HG03039 (cell line): ENCODE data around the gene OCA2.
"Not testable (repeated sequence)": the region's sequence is repeated elsewhere in the genome, so short reads cannot be mapped to it uniquely, and the experiment has no call there.

ENCODE experiments used
- ATAC-seq: cut with Tn5 transposase; IDR thresholded peaks from one replicate; pipeline ENCODE4 v1.9.1; 2021; ENCODE audit warnings: mild to moderate bottlenecking, moderate library complexity; ENCODE audit not compliant: unreplicated experiment

The OCA2 gene

GRCh38 chr15:27853624-27854455, 245.3 kb downstream of the OCA2 start:
- no peak for ATAC-seq

- no peak for ATAC-seq
Observed at GRCh38 chr15:27851858-27852210, 247.3 kb downstream of the OCA2 start.

GRCh38 chr15:27850981-27851857, 247.9 kb downstream of the OCA2 start:
- ATAC-seq: no peak

- ATAC-seq: no peak
Observed at GRCh38 chr15:27850050-27850449, 249.1 kb downstream of the OCA2 start.

- not testable (repeated sequence) for ATAC-seq
Observed at GRCh38 chr15:27848936-27849335, 250.2 kb downstream of the OCA2 start.

GRCh38 chr15:27847775-27848710, 251.1 kb downstream of the OCA2 start:
- no peak for ATAC-seq

GRCh38 chr15:27846722-27847395, 252.3 kb downstream of the OCA2 start:
- ATAC-seq: no peak

GRCh38 chr15:27845535-27846369, 253.4 kb downstream of the OCA2 start:
- ATAC-seq: no peak

- no peak for ATAC-seq
Observed at GRCh38 chr15:27844018-27844666, 255.0 kb downstream of the OCA2 start.

GRCh38 chr15:27843146-27843545, 256.0 kb downstream of the OCA2 start:
- ATAC-seq: no peak

- no peak for ATAC-seq
Observed at GRCh38 chr15:27842526-27842925, 256.6 kb downstream of the OCA2 start.

GRCh38 chr15:27835233-27835939, 263.7 kb downstream of the OCA2 start:
- ATAC-seq: no peak

- no peak for ATAC-seq
Observed at GRCh38 chr15:27834684-27835083, 264.4 kb downstream of the OCA2 start.

GRCh38 chr15:27833974-27834373, 265.1 kb downstream of the OCA2 start:
- ATAC-seq: no peak

GRCh38 chr15:27833178-27833577, 265.9 kb downstream of the OCA2 start:
- ATAC-seq: no peak

GRCh38 chr15:27832237-27832596, 266.9 kb downstream of the OCA2 start:
- ATAC-seq: no peak

- no peak for ATAC-seq
Observed at GRCh38 chr15:27831384-27832236, 267.5 kb downstream of the OCA2 start.
